NCI-H446 (cell line): Measurements from ENCODE around the gene PRB2.
"Not testable (repeated sequence)": the region's sequence is repeated elsewhere in the genome, so short reads cannot be mapped to it uniquely, and the experiment has no call there.

ENCODE experiments used
- DNase-seq, 2 experiments: peaks; one replicate each; lab custom pipeline; 2025; lab: John Stamatoyannopoulos, UW

PRB2 gene

GRCh38 chr12:11395467-11395866 lies at the start of gene PRB2:
PRB2 (minus strand) TSS chr12:11395567; CDS start chr12:11395529, 38 bp downstream.
- DNase-seq: not testable (repeated sequence)

GRCh38 chr12:11437966-11438365 lies 42.6 kb upstream of the PRB2 start:
- no peak for DNase-seq

GRCh38 chr12:11433664-11434063 lies 38.3 kb upstream of the PRB2 start:
- DNase-seq: no peak

- DNase-seq: no peak
These were observed 36.1 kb upstream of the PRB2 start for GRCh38 chr12:11431486-11431885.

GRCh38 chr12:11427341-11427740 lies 32.0 kb upstream of the PRB2 start:
- DNase-seq: no peak

- no peak for DNase-seq
These were observed 17.4 kb upstream of the PRB2 start for GRCh38 chr12:11412731-11413130.

- DNase-seq: no peak
These were observed 12.7 kb upstream of the PRB2 start for GRCh38 chr12:11408096-11408495.

GRCh38 chr12:11397366-11397765 lies 2.0 kb upstream of the PRB2 start:
- no peak for DNase-seq

GRCh38 chr12:11391456-11391855 lies 3.9 kb downstream of the PRB2 start:
- DNase-seq: not testable (repeated sequence)

- DNase-seq: not testable (repeated sequence)
These were observed 17.9 kb downstream of the PRB2 start for GRCh38 chr12:11377420-11377819.

- DNase-seq: no peak
These were observed 34.2 kb downstream of the PRB2 start for GRCh38 chr12:11361151-11361550.

GRCh38 chr12:11360205-11360883 lies 35.0 kb downstream of the PRB2 start:
- not testable (repeated sequence) for DNase-seq

- not testable (repeated sequence) for DNase-seq
These were observed 43.6 kb downstream of the PRB2 start for GRCh38 chr12:11351736-11352135.

GRCh38 chr12:11348439-11348838 lies 46.9 kb downstream of the PRB2 start:
- DNase-seq: no peak

GRCh38 chr12:11347810-11348209 lies 47.6 kb downstream of the PRB2 start:
- no peak for DNase-seq

- DNase-seq: no peak
These were observed 50.9 kb downstream of the PRB2 start for GRCh38 chr12:11344500-11344899.
